ENCODE results near the gene TIAM2.

TIAM2 gene

GRCh38 chr6:155066921-155067680, 72.0 kb downstream of the TIAM2 start:
- DNase-seq: no peak

GRCh38 chr6:155067956-155068615, 73.0 kb downstream of the TIAM2 start:
- DNase-seq: no peak

- no peak for DNase-seq
These were observed 74.4 kb downstream of the TIAM2 start for GRCh38 chr6:155069543-155069942.

- DNase-seq: no peak
These were observed 81.0 kb downstream of the TIAM2 start for GRCh38 chr6:155075930-155076695.

GRCh38 chr6:155077331-155077730, 82.2 kb downstream of the TIAM2 start:
- no peak for DNase-seq

- no peak for DNase-seq
These were observed 82.7 kb downstream of the TIAM2 start for GRCh38 chr6:155077784-155078183.

- DNase-seq: no peak
These were observed 83.2 kb downstream of the TIAM2 start for GRCh38 chr6:155078331-155078745.

GRCh38 chr6:155079985-155080452, 84.9 kb downstream of the TIAM2 start:
- no peak for DNase-seq

GRCh38 chr6:155080881-155081845, 86.0 kb downstream of the TIAM2 start:
- DNase-seq: no peak

GRCh38 chr6:155084431-155085123, 89.5 kb downstream of the TIAM2 start:
- DNase-seq: no peak

- no peak for DNase-seq
These were observed 90.6 kb downstream of the TIAM2 start for GRCh38 chr6:155085582-155086257.

- DNase-seq: no peak
These were observed 93.7 kb downstream of the TIAM2 start for GRCh38 chr6:155088856-155089255.

- no peak for DNase-seq
These were observed 94.6 kb downstream of the TIAM2 start for GRCh38 chr6:155089746-155090145.

- DNase-seq: no peak
These were observed 95.1 kb downstream of the TIAM2 start for GRCh38 chr6:155090166-155090565.

GRCh38 chr6:155091756-155092155, 96.6 kb downstream of the TIAM2 start:
- DNase-seq: no peak

- no peak for DNase-seq
These were observed 98.3 kb downstream of the TIAM2 start for GRCh38 chr6:155093430-155093829.

GRCh38 chr6:155100087-155100486, 105.0 kb downstream of the TIAM2 start:
- DNase-seq: no peak

GRCh38 chr6:155100591-155100990, 105.5 kb downstream of the TIAM2 start:
- DNase-seq: no peak

GRCh38 chr6:155103083-155103645, 108.0 kb downstream of the TIAM2 start:
- DNase-seq: peak in 1 of 2 experiments; percentile 37

GRCh38 chr6:155103816-155104366, 108.8 kb downstream of the TIAM2 start:
- DNase-seq: no peak
